ENCODE data around the gene CASS4. TPM values are rescaled to one million over a fixed set of nuclear protein-coding genes. Genes with fewer than 3 reads are reported as not detected.

CASS4 gene
- total RNA-seq, 1 donor from 2014 or later: 40.2 TPM

DNA sequence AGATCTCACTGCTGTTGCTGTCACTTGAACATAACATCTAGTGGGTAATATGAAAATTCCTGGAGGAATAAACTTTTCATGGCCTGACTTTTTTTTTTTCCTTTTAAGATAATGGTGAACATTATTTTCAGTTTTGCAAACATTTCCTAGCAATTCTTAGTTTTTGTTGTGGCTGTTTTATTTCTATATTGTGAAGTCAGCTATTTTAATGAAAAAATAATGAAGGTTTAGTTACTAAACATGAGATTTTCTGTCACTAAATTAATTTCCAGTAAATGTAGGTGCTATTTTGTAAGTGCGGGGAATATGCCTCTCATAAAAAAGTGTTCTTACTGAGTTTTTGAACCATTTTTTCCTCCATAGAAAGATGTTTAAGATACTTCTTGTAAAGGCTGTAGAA lies 89.1 kb downstream of the CASS4 start:
- no peaks in the 10 kb centered on the region for H3K27me3 ChIP-seq
- H3K4me1 ChIP-seq: no peaks in the 10 kb centered on the region
- ATAC-seq (no peak), DNase-seq (no peak)
- intact Hi-C loops (cut with DNase I): no loop called here
- H3K36me3 ChIP-seq: peaks cover 23% of the 10 kb centered on the region
- H3K9me3 ChIP-seq: peaks cover 6% of the 10 kb centered on the region
- H3K27ac ChIP-seq: no peak overlapping the region
- TF ChIP-seq, protein P1, sequence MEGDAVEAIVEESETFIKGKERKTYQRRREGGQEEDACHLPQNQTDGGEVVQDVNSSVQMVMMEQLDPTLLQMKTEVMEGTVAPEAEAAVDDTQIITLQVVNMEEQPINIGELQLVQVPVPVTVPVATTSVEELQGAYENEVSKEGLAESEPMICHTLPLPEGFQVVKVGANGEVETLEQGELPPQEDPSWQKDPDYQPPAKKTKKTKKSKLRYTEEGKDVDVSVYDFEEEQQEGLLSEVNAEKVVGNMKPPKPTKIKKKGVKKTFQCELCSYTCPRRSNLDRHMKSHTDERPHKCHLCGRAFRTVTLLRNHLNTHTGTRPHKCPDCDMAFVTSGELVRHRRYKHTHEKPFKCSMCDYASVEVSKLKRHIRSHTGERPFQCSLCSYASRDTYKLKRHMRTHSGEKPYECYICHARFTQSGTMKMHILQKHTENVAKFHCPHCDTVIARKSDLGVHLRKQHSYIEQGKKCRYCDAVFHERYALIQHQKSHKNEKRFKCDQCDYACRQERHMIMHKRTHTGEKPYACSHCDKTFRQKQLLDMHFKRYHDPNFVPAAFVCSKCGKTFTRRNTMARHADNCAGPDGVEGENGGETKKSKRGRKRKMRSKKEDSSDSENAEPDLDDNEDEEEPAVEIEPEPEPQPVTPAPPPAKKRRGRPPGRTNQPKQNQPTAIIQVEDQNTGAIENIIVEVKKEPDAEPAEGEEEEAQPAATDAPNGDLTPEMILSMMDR (IDR thresholded peaks at IDR 0.05): no peak
- H3K4me3 ChIP-seq: no peak overlapping the region

DNA sequence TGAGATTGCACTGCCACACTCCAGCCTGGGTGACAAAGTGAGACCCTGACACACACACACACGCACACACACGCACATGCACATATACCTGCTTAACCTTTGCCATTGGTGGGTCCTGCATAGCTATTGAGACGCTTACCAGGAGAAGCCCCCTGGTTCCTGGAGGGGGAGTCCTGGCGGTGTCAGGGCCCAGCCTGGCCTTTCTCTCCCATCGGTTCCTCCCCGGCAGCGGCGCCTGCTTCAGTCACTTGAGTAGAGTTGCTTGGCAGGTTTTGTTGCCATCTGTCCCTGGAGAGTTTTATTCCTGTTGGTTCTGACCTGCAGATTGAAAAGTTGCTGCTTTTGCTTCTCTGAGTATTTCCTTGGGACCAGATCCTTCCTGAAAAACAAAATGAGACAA lies 91.9 kb downstream of the CASS4 start:
- H3K9me3 ChIP-seq: no peaks in the 10 kb centered on the region
- no peak overlapping the region for H3K4me3 ChIP-seq
- TF ChIP-seq, protein P1 (IDR thresholded peaks at IDR 0.05): no peak
- H3K27me3 ChIP-seq: no peaks in the 10 kb centered on the region
- ATAC-seq: no peak
- H3K4me1 ChIP-seq: no peaks in the 10 kb centered on the region
- intact Hi-C loops (cut with DNase I): no loop called here
- H3K27ac ChIP-seq: no peak overlapping the region
- H3K36me3 ChIP-seq: peaks cover 18% of the 10 kb centered on the region
- no peak for DNase-seq

DNA sequence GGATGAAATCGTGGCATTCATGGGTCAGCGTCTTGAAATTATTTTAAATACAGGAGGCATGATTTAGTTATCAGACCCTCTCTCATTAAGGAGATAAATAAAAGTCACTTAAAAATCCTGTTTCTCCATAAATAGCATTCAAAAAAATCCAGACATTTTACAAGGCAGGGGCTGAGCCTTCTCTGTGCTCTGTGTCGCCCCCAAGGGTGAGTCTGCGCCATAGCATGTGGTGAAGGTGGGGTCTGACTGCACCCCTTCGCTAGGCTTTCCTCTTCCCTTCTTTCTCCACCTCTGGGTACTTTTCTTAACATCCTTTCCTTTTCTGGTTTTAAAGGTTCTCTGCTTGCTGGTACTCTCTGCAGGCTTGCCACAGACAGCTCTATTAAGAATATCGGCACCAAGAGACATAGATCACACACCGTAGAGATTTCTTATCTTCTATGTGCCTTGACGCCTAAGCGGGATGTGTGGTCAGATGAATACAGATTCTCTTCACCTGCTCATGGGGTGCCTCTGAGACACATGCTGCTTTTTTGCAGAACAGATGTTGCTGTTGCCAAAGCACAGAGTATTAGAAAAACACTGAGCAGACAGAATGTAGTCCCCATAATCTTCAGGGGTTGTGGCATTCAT lies 92.4 kb downstream of the CASS4 start:
- no peaks in the 10 kb centered on the region for H3K9me3 ChIP-seq
- TF ChIP-seq, protein P1 (IDR thresholded peaks at IDR 0.05): peak; percentile 42
- no peak overlapping the region for H3K4me3 ChIP-seq
- no peak overlapping the region for H3K27ac ChIP-seq
- H3K36me3 ChIP-seq: peaks cover 18% of the 10 kb centered on the region
- H3K4me1 ChIP-seq: no peaks in the 10 kb centered on the region
- no peaks in the 10 kb centered on the region for H3K27me3 ChIP-seq
- DNase-seq (no peak), ATAC-seq (no peak)
- intact Hi-C loops (cut with DNase I): no loop called here

DNA sequence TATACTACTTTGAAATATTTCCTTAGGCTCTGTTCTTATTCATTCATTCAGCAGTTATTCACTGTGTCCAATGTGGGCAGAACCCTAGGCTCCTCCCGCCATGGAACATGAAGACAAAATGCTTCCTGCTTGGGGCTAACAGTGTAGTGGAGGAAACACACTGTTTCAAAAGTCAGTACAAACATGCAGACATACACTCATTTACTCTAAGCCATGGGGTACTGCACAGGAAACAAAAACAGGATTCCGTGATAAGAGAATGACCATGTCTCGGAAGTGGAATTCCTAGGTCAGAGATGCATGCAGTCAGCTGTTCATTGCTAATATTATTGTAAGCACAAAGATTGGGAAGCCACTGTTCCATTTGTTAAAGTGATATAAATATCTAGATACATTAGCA lies 94.0 kb downstream of the CASS4 start:
- Histone ChIP-seq H3K27ac (no peak overlapping the region), H3K36me3 (peaks cover 9% of the 10 kb centered on the region), H3K4me1 (no peaks in the 10 kb centered on the region), H3K4me3 (no peak overlapping the region), H3K27me3 (no peaks in the 10 kb centered on the region), H3K9me3 (no peaks in the 10 kb centered on the region)
- TF ChIP-seq, protein P1 (IDR thresholded peaks at IDR 0.05): no peak
- intact Hi-C loops (cut with DNase I): no loop called here
- DNase-seq (no peak), ATAC-seq (peak; percentile 24)

Other genes with a start within 250 kb of the CASS4 start
- not detected for gene MC3R, start 163.5 kb upstream of the CASS4 start, total RNA-seq
- gene FAM210B, start 53.3 kb upstream of the CASS4 start, total RNA-seq: 39.5 TPM
- gene AURKA, start 20.0 kb upstream of the CASS4 start, total RNA-seq: 1.5 TPM
- 27.8 TPM for gene CSTF1, start 19.6 kb upstream of the CASS4 start, total RNA-seq
- gene RTF2, start 56.4 kb downstream of the CASS4 start, total RNA-seq: 77.4 TPM
- gene FAM209A, start 112.5 kb downstream of the CASS4 start, total RNA-seq: 0.87 TPM
- not detected for gene FAM209B, start 121.0 kb downstream of the CASS4 start, total RNA-seq
- gene TFAP2C, start 217.0 kb downstream of the CASS4 start, total RNA-seq: 5.2 TPM